Right cardiac atrium (tissue), 5 donors: Measurements from ENCODE around the gene PRKACA. TPM values are rescaled to one million over a fixed set of nuclear protein-coding genes. Genes with fewer than 3 reads are reported as not detected.

Source experiments
- ATAC-seq, 2 donors: fragments of 200-7000 bp; cut with Tn5 transposase; one replicate each; pipeline versions ENCODE4 v1.8.0 to v1.9.1; 2020; ENCODE audit warnings: moderate library complexity in 2 of 2, mild to moderate bottlenecking in 1 of 2
- DNase-seq, 3 donors: peaks; one replicate each; pipeline ENCODE4 v3.0.0-alpha.2; 2020
- H3K27ac ChIP-seq: one replicate; pipeline ENCODE4 v1.5.1; 2013; ENCODE audit warnings: mild to moderate bottlenecking, low read length, control low read depth, moderate library complexity
- H3K27me3 ChIP-seq: one replicate; pipeline ENCODE4 v1.6.1; 2013; ENCODE audit not compliant: control insufficient read depth, insufficient read depth
- H3K4me1 ChIP-seq: one replicate; pipeline ENCODE4 v1.6.1; 2013; ENCODE audit warnings: low read length; ENCODE audit not compliant: control insufficient read depth, insufficient read depth
- H3K4me3 ChIP-seq: one replicate; pipeline ENCODE4 v1.5.1; 2013; ENCODE audit warnings: low read length, control low read depth
- H3K9me3 ChIP-seq: one replicate; pipeline ENCODE4 v1.6.1; 2013; ENCODE audit warnings: low read length; ENCODE audit not compliant: control insufficient read depth
- WGBS: extraction: QIAGEN DNeasy Blood & Tissue Kit; methylation state at CpG from one replicate; pipeline ENCODE4 v1.1.7; 2013; 5-methylcytosine and 5-hydroxymethylcytosine counted together
- intact Hi-C, 4 donors: fragments of 100-400 bp; cut with DNase I; formaldehyde crosslinking; loops; one replicate each; pipeline versions ENCODE4 v1.11.0 to v1.14.0; 2022 to 2023
- polyA plus RNA-seq: library from polyadenylated mRNA; stranded (reverse); fragments of 200-250 nt; gene quantifications from one replicate; pipeline ENCODE4 v1.2.3, GENCODE V29; 2013
- total RNA-seq, 4 donors: library from RNA; stranded (reverse); fragmentation: NEBNext Ultra II Directional; extraction: Animal tissue kit (Norgen Biotek cat#: 25700); gene quantifications; one replicate each; pipeline ENCODE4 v1.2.1, GENCODE V29; 2021
- donor health status: healthy with polysubstance abuse.
- donor health status: DM: no; HTN: yes; CAD: no.
- donor health status: DM: no; HTN: no; CAD: no.
- donor health status: DM: no; HTN: yes; CAD: no; lungs with severe emphysema.
- donor health status: DM: yes; HTN: yes; CAD: no.

The PRKACA gene
- total and polyA plus RNA-seq, 5 donors: 256 to 412 (median 356) TPM

- intact Hi-C loops: no loop called here
Observed at GRCh38 chr19:14063105-14063504, 54.5 kb downstream of the PRKACA start.

GRCh38 chr19:14062558-14062855 is 55.1 kb downstream of the PRKACA start:
- DNase-seq (no peak), ATAC-seq (no peak)
- no peak overlapping the region for H3K27ac ChIP-seq
- H3K4me1 ChIP-seq: no peaks in the 10 kb centered on the region
- intact Hi-C loops: no loop called here
- no peaks in the 10 kb centered on the region for H3K27me3 ChIP-seq
- H3K9me3 ChIP-seq: no peaks in the 10 kb centered on the region
- no peak overlapping the region for H3K4me3 ChIP-seq
- 91% methylated on average over 5 of the region's 5 CpGs for WGBS

More at GRCh38 chr19:14063105-14063504, 54.5 kb downstream of the PRKACA start:
- 78% methylated on average over 7 of the region's 7 CpGs for WGBS
- DNase-seq (no peak), ATAC-seq (no peak)
- Histone ChIP-seq H3K4me1 (no peaks in the 10 kb centered on the region), H3K27me3 (no peaks in the 10 kb centered on the region), H3K4me3 (no peak overlapping the region), H3K27ac (no peak overlapping the region), H3K9me3 (no peaks in the 10 kb centered on the region)

GRCh38 chr19:14061751-14062557 is 55.6 kb downstream of the PRKACA start, which contains the start of gene PALM3:
Gene PALM3 (minus strand): TSS chr19:14062076. CDS start chr19:14061980, 96 bp downstream.
- 66% methylated on average over 19 of the region's 19 CpGs for WGBS
- intact Hi-C loops: no loop called here
- H3K4me1 ChIP-seq: no peaks in the 10 kb centered on the region
- no peaks in the 10 kb centered on the region for H3K27me3 ChIP-seq
- H3K9me3 ChIP-seq: no peaks in the 10 kb centered on the region
- DNase-seq (no peak), ATAC-seq (no peak)
- no peak within 1 kb of the TSS for H3K27ac ChIP-seq
- H3K4me3 ChIP-seq: no peak within 1 kb of the TSS

DNA sequence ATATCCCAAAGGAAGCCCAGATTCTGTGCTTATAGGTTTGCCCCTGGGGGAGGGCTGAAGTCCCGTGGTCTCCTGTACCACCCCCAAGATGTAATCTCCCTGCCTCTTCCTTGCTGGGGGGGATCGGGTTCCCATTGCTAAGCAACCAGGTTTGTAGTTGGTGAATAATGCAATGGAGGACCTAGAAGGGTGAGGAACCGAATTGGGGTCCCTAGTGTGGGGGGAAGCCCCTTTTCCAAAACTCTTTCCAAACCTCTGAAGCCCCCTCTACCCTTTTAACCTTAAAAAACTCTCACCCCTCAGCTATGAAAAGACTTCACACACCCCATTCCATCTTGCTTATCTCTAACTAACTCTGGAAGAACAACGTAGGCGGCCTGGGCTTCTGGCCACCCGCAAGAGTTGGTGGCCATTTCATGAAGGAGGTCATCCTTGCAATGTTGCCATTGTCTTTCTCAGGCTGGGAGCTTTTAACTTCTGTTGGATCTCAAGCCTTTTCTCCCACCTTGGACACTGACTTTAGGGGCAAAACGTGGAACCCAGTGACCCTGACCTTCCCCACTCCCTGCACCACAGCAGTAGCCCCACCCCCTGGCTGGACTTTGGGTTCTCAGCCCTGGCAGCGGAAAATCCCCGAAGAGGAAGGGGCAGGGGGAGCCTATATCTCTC is 56.3 kb downstream of the PRKACA start:
- Histone ChIP-seq H3K27me3 (no peaks in the 10 kb centered on the region), H3K27ac (no peak overlapping the region), H3K4me1 (no peaks in the 10 kb centered on the region), H3K4me3 (no peak overlapping the region), H3K9me3 (no peaks in the 10 kb centered on the region)
- WGBS: 44% methylated on average over 9 of the region's 9 CpGs
- DNase-seq: no peak
- intact Hi-C loops: no loop called here
- no peak for ATAC-seq

GRCh38 chr19:14059652-14060155 is 57.9 kb downstream of the PRKACA start:
- DNase-seq (no peak), ATAC-seq (no peak)
- H3K4me3 ChIP-seq: no peak overlapping the region
- no peaks in the 10 kb centered on the region for H3K9me3 ChIP-seq
- H3K27ac ChIP-seq: no peak overlapping the region
- WGBS: 48% methylated on average over 8 of the region's 8 CpGs
- no peaks in the 10 kb centered on the region for H3K4me1 ChIP-seq
- intact Hi-C loops: no loop called here
- no peaks in the 10 kb centered on the region for H3K27me3 ChIP-seq

DNA sequence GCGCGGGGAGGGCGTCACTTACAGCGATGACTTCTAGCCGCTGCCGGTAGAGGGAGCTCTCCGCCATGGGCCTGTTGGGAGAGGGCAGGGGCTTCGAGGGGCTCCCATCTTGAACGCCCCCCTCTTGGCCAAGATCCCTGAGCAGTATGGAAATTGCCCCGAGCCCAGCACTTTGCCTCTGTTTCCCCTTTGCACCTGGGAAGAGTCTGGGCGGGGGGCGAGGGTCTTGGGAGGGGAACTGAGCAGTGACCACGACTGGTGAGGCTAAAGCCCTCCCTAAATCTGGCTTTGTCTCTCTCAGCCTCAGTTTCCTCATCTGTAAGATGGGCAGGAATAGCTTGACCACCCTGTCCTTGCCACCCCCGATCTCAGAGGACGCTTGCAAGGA is 58.5 kb downstream of the PRKACA start:
- ATAC-seq: peak in 1 of 2 donors; percentile 14
- H3K27me3 ChIP-seq: no peaks in the 10 kb centered on the region
- peak in 1 of 3 donors; percentile 63 for DNase-seq
- intact Hi-C loops: no loop called here
- no peaks in the 10 kb centered on the region for H3K9me3 ChIP-seq
- no peak overlapping the region for H3K27ac ChIP-seq
- 18% methylated on average over 15 of the region's 15 CpGs for WGBS
- H3K4me1 ChIP-seq: no peaks in the 10 kb centered on the region
- no peak overlapping the region for H3K4me3 ChIP-seq

GRCh38 chr19:14058182-14059092 is 59.1 kb downstream of the PRKACA start:
- Histone ChIP-seq H3K27me3 (no peaks in the 10 kb centered on the region), H3K4me1 (no peaks in the 10 kb centered on the region), H3K27ac (no peak overlapping the region), H3K4me3 (no peak overlapping the region), H3K9me3 (no peaks in the 10 kb centered on the region)
- no peak for ATAC-seq
- no peak for DNase-seq
- intact Hi-C loops: no loop called here
- 23% methylated on average over 17 of the region's 17 CpGs for WGBS

GRCh38 chr19:14056741-14057356 is 60.7 kb downstream of the PRKACA start:
- H3K4me3 ChIP-seq: peak overlapping the region; percentile 53
- DNase-seq (no peak), ATAC-seq (no peak)
- no peaks in the 10 kb centered on the region for H3K4me1 ChIP-seq
- no peaks in the 10 kb centered on the region for H3K9me3 ChIP-seq
- H3K27ac ChIP-seq: no peak overlapping the region
- no peaks in the 10 kb centered on the region for H3K27me3 ChIP-seq
- intact Hi-C loops: no loop called here
- WGBS: 25% methylated on average over 19 of the region's 19 CpGs

GRCh38 chr19:14056069-14056666 is 61.4 kb downstream of the PRKACA start:
- Histone ChIP-seq H3K27ac (no peak overlapping the region), H3K9me3 (no peaks in the 10 kb centered on the region), H3K4me1 (no peaks in the 10 kb centered on the region), H3K27me3 (no peaks in the 10 kb centered on the region), H3K4me3 (no peak overlapping the region)
- intact Hi-C loops: no loop called here
- no peak for ATAC-seq
- WGBS: 94% methylated on average over 10 of the region's 10 CpGs
- DNase-seq: no peak

DNA sequence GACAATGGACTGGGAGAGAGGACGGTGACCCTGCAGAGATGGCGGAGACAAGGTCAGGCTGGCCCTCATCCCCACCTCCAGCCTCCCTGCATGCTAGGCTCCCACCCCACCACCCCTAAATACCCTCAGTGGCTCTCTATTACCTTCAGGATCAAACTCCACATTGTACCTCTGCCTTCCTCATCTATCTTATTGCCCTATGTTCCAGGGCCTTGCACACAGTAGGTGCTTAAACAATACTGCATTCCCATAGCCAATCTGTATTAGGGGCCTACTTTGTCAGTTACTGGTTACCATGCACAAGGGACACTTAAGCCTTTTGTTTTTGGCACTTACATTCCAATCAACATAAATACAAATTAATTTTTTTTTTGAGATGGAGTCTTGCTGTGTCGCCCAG is 62.2 kb downstream of the PRKACA start:
- H3K27ac ChIP-seq: no peak overlapping the region
- no peak for DNase-seq
- H3K9me3 ChIP-seq: no peaks in the 10 kb centered on the region
- no peaks in the 10 kb centered on the region for H3K4me1 ChIP-seq
- WGBS: 88% methylated on average over 3 of the region's 3 CpGs
- no peak for ATAC-seq
- intact Hi-C loops: no loop called here
- H3K27me3 ChIP-seq: no peaks in the 10 kb centered on the region
- H3K4me3 ChIP-seq: no peak overlapping the region
